ENCODE data around the gene PPM1L.

PPM1L gene

DNA sequence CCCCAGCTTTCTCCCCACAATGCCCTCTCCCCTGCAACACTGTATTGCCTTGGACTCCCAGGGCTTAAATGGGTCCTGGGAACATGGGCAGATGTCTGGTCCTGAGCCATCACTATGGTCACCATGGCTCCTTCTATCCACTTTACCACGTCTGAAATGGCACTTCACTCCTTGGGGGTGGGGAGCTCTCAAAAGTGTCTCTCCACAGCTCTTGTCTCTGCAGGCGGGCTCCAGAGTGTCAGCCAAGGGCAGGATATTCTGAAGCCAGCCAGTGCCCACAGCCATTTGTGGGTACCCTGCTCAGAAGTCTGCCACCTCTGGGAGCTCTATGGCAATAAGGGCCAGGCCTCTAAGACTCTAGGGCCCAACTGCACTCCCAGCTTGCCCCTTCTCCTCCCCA lies 163.9 kb downstream of the PPM1L start:
- no peak for DNase-seq (ENCODE audit: low spot score)
- in situ Hi-C loops (cut with MboI; ENCODE audit: low pct_unique_long_range_greater_than_20kb, low sequenced_read_pairs, unreplicated experiment): no loop called here
- TF ChIP-seq, protein P1, sequence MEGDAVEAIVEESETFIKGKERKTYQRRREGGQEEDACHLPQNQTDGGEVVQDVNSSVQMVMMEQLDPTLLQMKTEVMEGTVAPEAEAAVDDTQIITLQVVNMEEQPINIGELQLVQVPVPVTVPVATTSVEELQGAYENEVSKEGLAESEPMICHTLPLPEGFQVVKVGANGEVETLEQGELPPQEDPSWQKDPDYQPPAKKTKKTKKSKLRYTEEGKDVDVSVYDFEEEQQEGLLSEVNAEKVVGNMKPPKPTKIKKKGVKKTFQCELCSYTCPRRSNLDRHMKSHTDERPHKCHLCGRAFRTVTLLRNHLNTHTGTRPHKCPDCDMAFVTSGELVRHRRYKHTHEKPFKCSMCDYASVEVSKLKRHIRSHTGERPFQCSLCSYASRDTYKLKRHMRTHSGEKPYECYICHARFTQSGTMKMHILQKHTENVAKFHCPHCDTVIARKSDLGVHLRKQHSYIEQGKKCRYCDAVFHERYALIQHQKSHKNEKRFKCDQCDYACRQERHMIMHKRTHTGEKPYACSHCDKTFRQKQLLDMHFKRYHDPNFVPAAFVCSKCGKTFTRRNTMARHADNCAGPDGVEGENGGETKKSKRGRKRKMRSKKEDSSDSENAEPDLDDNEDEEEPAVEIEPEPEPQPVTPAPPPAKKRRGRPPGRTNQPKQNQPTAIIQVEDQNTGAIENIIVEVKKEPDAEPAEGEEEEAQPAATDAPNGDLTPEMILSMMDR (IDR thresholded peaks at IDR 0.05; ENCODE audit: extremely low read depth, insufficient read depth, missing control alignments): no peak

DNA sequence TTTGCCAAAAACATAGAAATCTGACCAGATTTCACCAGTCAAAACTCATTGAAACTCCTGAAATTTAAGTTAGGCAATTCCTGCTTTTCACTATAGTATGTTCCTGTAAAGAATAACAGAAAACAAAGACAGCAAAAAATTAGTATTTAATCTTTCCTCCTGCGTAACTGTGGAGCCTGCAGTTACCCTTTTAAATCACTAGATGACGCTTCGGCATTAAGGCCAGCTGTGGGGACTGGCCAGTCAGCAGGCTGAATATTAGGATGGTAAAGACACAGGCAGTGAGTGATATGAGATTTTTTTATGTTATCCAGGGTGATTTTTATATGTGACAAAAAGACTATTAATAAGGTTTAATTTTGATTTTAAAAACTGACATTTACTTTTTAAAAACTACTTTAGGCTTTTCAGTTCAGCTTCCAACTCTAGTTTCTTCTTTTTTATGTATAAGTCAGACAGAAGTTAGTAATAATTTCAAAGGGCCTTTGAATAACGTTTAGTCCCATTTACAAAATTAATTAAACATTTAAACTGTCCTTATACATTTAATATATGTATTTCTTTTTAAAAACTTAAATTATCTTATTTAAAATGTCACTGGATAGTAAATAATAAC lies 165.1 kb downstream of the PPM1L start:
- TF ChIP-seq, protein P1 (IDR thresholded peaks at IDR 0.05; ENCODE audit: extremely low read depth, insufficient read depth, missing control alignments): peak; percentile 74
- DNase-seq (ENCODE audit: low spot score): peak; percentile 40
- in situ Hi-C loops (cut with MboI; ENCODE audit: low pct_unique_long_range_greater_than_20kb, low sequenced_read_pairs, unreplicated experiment): no loop called here

DNA sequence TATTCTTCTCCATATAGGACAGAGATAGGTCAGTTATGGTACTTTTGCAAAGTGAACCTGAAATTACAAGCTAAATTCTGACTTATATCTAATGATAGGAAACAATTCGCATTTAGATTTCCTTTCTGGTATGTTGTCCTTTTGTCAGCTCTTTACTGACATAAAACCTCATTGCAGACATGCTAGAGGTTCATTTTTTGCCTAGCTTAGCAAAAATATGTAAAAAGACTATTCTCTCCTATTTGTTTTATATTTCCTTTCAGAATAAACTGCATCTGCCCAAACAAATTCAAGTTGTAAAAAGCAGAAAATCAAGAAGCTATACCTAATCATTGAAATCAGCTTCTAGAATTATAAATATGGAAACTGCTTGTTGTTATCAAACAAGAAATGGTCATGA lies 168.7 kb downstream of the PPM1L start:
- in situ Hi-C loops (cut with MboI; ENCODE audit: low pct_unique_long_range_greater_than_20kb, low sequenced_read_pairs, unreplicated experiment): loop anchor here (25.0 kb wide), 1 partner anchor 237 kb away; the partner anchor contains the start of gene ARL14
- TF ChIP-seq, protein P1 (IDR thresholded peaks at IDR 0.05; ENCODE audit: extremely low read depth, insufficient read depth, missing control alignments): no peak

DNA sequence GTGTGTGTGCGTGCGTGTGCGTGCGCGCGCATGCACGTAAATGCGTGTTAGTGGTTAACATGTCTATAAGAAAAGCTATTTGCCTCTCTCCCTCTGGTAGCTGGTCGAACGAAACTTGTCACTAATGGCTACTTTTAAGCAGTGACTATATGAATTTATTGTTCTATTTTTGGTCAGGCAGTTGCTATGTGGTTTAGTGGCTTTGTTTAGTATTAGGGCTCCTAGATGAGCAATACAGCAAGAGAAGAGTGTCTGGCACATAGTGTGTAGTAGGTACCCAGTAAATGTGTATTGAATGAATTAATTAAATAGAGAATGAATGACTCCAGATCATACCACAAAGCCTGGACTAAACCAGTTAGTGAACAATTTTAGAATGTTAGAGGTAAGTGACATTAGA lies 171.6 kb downstream of the PPM1L start:
- in situ Hi-C loops (cut with MboI; ENCODE audit: low pct_unique_long_range_greater_than_20kb, low sequenced_read_pairs, unreplicated experiment): loop anchor here (25.0 kb wide), 1 partner anchor 240 kb away; the partner anchor contains the start of gene ARL14
- no peak for DNase-seq (ENCODE audit: low spot score)
- TF ChIP-seq, protein P1 (IDR thresholded peaks at IDR 0.05; ENCODE audit: extremely low read depth, insufficient read depth, missing control alignments): no peak

More for the DNA sequence above, 168.7 kb downstream of the PPM1L start:
- no peak for DNase-seq (ENCODE audit: low spot score)

DNA sequence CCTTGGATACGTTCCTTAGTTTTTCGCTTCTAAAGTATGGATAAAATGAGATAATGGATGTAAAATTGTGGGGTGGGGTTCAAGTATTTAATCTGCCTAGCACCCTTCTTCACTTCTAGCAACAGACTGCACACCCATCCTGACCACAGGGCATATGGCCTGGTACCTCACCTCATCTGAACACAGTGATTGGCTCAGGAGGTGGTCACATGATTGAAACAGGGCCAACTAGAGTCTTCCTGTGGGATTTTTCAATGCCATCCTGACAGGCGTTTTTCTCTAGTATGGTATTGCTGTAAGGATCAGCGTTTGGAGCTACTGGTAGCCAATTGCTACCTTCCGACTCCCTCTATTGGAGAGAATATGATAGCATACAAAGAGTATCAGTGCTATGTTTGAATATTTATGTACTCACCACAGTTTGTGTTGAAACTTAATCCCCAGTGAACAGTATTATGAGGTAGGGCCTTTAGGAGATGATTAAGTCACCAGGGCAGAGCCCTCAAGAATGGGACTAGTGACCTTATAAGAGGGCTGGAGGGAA lies 172.2 kb downstream of the PPM1L start:
- TF ChIP-seq, protein P1 (IDR thresholded peaks at IDR 0.05; ENCODE audit: extremely low read depth, insufficient read depth, missing control alignments): peak; percentile 44
- DNase-seq (ENCODE audit: low spot score): no peak
- in situ Hi-C loops (cut with MboI; ENCODE audit: low pct_unique_long_range_greater_than_20kb, low sequenced_read_pairs, unreplicated experiment): loop anchor here (25.0 kb wide), 1 partner anchor 241 kb away; the partner anchor contains the start of gene ARL14

DNA sequence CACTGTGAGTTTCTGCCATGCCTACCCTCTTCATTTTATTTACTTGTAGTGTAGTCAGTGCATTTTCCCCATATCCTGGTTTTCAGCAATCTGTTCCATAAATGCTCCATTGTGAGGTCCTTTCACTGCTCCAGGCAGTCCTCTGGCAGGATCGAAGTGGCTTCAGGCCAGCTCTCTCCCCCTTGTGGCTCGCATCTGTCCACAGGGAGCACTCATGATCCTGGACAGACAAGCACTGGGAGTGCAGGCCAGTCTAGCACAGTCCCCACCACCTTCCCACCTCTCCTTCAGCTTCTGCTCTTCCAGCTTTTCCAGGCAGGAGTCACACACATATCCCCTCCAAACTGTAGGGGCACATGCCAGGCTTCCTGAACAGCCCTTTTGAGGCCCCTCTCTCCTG lies 173.6 kb downstream of the PPM1L start:
- DNase-seq (ENCODE audit: low spot score): no peak
- in situ Hi-C loops (cut with MboI; ENCODE audit: low pct_unique_long_range_greater_than_20kb, low sequenced_read_pairs, unreplicated experiment): loop anchor here (25.0 kb wide), 1 partner anchor 242 kb away; the partner anchor contains the start of gene ARL14
- TF ChIP-seq, protein P1 (IDR thresholded peaks at IDR 0.05; ENCODE audit: extremely low read depth, insufficient read depth, missing control alignments): no peak
